Ishikawa (cell line): Measurements from ENCODE around the gene DSCAML1.

ENCODE experiments used
- CEBPB ChIP-seq: IDR thresholded peaks from 2 replicates; pipeline ENCODE4 v1.6.1; 2012
- CREB1 ChIP-seq: IDR thresholded peaks from 2 replicates; pipeline ENCODE4 v1.6.1; 2012; ENCODE audit warnings: low read depth
- EP300 ChIP-seq: IDR thresholded peaks from 2 replicates; pipeline ENCODE4 v1.6.1; 2012; ENCODE audit warnings: borderline replicate concordance
- NFIC ChIP-seq: IDR thresholded peaks from 2 replicates; pipeline ENCODE4 v1.6.1; 2012
- RAD21 ChIP-seq: IDR thresholded peaks from 2 replicates; pipeline ENCODE4 v1.6.1; 2012; ENCODE audit warnings: low read depth
- TAF1 ChIP-seq: IDR thresholded peaks from 2 replicates; pipeline ENCODE4 v1.6.1; 2012; ENCODE audit warnings: low read depth, mild to moderate bottlenecking
- YY1 ChIP-seq: IDR thresholded peaks from 2 replicates; pipeline ENCODE4 v1.6.1; 2012; ENCODE audit warnings: low read depth
- TF ChIP-seq, protein P1 (sequence below): IDR thresholded peaks from 2 replicates; pipeline ENCODE4 v1.6.1; 2012
- TF ChIP-seq, protein P2 (sequence below): IDR thresholded peaks from 2 replicates; pipeline ENCODE4 v1.6.1; 2012; ENCODE audit warnings: low read depth, mild to moderate bottlenecking
- TF ChIP-seq, protein P3 (sequence below): IDR thresholded peaks from 2 replicates; pipeline ENCODE4 v1.6.1; 2012

DNA sequence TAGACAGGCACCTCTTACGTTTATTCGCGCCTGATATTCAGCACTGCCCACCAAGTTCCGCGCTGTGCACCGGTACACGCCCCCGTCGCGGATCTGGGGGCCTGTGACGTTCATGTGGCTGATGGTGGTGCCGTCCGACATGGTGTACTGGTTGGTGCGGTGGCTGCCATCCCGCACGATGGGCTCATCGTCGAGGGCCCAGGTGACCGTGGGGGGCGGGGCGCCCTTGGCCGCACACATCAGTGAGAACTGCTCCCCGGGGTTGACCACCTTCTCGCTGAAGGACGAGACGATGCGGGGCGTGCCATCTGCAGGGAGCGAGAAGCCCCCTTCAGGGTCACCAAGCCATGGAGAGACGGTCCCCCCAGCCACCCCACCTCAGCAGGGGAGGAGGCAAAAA is 278.6 kb downstream of the DSCAML1 start:
- TF ChIP-seq TAF1 (no peak), EP300 (no peak), RAD21 (no peak), YY1 (no peak), NFIC (no peak), CREB1 (no peak), CEBPB (no peak)
- TF ChIP-seq, protein P1, sequence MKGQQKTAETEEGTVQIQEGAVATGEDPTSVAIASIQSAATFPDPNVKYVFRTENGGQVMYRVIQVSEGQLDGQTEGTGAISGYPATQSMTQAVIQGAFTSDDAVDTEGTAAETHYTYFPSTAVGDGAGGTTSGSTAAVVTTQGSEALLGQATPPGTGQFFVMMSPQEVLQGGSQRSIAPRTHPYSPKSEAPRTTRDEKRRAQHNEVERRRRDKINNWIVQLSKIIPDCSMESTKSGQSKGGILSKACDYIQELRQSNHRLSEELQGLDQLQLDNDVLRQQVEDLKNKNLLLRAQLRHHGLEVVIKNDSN, result no peak
- TF ChIP-seq, protein P2, sequence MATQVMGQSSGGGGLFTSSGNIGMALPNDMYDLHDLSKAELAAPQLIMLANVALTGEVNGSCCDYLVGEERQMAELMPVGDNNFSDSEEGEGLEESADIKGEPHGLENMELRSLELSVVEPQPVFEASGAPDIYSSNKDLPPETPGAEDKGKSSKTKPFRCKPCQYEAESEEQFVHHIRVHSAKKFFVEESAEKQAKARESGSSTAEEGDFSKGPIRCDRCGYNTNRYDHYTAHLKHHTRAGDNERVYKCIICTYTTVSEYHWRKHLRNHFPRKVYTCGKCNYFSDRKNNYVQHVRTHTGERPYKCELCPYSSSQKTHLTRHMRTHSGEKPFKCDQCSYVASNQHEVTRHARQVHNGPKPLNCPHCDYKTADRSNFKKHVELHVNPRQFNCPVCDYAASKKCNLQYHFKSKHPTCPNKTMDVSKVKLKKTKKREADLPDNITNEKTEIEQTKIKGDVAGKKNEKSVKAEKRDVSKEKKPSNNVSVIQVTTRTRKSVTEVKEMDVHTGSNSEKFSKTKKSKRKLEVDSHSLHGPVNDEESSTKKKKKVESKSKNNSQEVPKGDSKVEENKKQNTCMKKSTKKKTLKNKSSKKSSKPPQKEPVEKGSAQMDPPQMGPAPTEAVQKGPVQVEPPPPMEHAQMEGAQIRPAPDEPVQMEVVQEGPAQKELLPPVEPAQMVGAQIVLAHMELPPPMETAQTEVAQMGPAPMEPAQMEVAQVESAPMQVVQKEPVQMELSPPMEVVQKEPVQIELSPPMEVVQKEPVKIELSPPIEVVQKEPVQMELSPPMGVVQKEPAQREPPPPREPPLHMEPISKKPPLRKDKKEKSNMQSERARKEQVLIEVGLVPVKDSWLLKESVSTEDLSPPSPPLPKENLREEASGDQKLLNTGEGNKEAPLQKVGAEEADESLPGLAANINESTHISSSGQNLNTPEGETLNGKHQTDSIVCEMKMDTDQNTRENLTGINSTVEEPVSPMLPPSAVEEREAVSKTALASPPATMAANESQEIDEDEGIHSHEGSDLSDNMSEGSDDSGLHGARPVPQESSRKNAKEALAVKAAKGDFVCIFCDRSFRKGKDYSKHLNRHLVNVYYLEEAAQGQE, result no peak
- TF ChIP-seq, protein P3, sequence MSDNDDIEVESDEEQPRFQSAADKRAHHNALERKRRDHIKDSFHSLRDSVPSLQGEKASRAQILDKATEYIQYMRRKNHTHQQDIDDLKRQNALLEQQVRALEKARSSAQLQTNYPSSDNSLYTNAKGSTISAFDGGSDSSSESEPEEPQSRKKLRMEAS, result no peak
